Measurements from ENCODE around the gene OSBP2. TPM values are rescaled to one million over a fixed set of nuclear protein-coding genes. Genes with fewer than 3 reads are reported as not detected.

Gene OSBP2
- total and polyA plus RNA-seq, 2 experiments from 2014 or later = 2.1 to 2.9 TPM

- TF ChIP-seq ZNF462 (CRISPR knock-in tag; IDR thresholded peaks at IDR 0.05) = no peak
- TF ChIP-seq NANOG (IDR thresholded peaks at IDR 0.05; ENCODE audit: borderline replicate concordance) = no peak
- no peak for TF ChIP-seq CREB1 (CRISPR knock-in tag; IDR thresholded peaks at IDR 0.05; ENCODE audit: low read depth)
- no peak for TF ChIP-seq POLR2AphosphoS5 (IDR thresholded peaks at IDR 0.05; ENCODE audit: low read depth)
- no peak for TF ChIP-seq ZNF114 (CRISPR knock-in tag; IDR thresholded peaks at IDR 0.05)
- TF ChIP-seq ETS1 (IDR thresholded peaks at IDR 0.05) = no peak
- no peak for TF ChIP-seq REST (IDR thresholded peaks at IDR 0.05; ENCODE audit: unreplicated experiment)
- no peak for TF ChIP-seq EZH2phosphoT487 (IDR thresholded peaks at IDR 0.05; ENCODE audit: unreplicated experiment)
- no peak for TF ChIP-seq JUNB (IDR thresholded peaks at IDR 0.05; ENCODE audit: unreplicated experiment)
- TF ChIP-seq STAT1 (IDR thresholded peaks at IDR 0.05; ENCODE audit: unreplicated experiment) = no peak
Measured at GRCh38 chr22:30927806-30928205, 233.1 kb downstream of the OSBP2 start (continued).
